Effector CD4-positive, alpha-beta T cell (primary cell): ENCODE results near the gene PRADC1.
A peak's percentile ranks its signal among the peaks of the same experiment; 100 is the strongest.

Source experiments
- DNase-seq: peaks from one replicate; pipeline ENCODE4 v3.0.0-alpha.2; 2020

PRADC1 gene

GRCh38 chr2:73233932-73234832, 1.1 kb upstream of the PRADC1 start, which contains the start of gene CCT7:
TSS of gene CCT7 (plus strand) at chr2:73234308. CDS start at chr2:73234379, 71 bp downstream.
- peak; percentile 85 for DNase-seq

- no peak for DNase-seq
Measured at GRCh38 chr2:73232403-73233153, 461 bp downstream of the PRADC1 start.

GRCh38 chr2:73228631-73229030, 4.4 kb downstream of the PRADC1 start:
- DNase-seq = no peak

- DNase-seq = no peak
Measured at GRCh38 chr2:73227086-73227485, 6.0 kb downstream of the PRADC1 start.

GRCh38 chr2:73225513-73226360, 7.3 kb downstream of the PRADC1 start:
- no peak for DNase-seq

- DNase-seq = no peak
Measured at GRCh38 chr2:73223821-73224220, 9.2 kb downstream of the PRADC1 start.

GRCh38 chr2:73218298-73218697, 14.7 kb downstream of the PRADC1 start:
- no peak for DNase-seq

- DNase-seq = no peak
Measured at GRCh38 chr2:73217826-73218225, 15.2 kb downstream of the PRADC1 start.

- no peak for DNase-seq
Measured at GRCh38 chr2:73217160-73217559, 15.9 kb downstream of the PRADC1 start.

GRCh38 chr2:73215254-73215653, 17.8 kb downstream of the PRADC1 start:
- DNase-seq = no peak

- peak; percentile 86 for DNase-seq
Measured at GRCh38 chr2:73214120-73215035, 18.7 kb downstream of the PRADC1 start, which contains the start of gene SMYD5. TSS of gene SMYD5 (plus strand) at chr2:73214245. CDS start at chr2:73214267, 22 bp downstream.

GRCh38 chr2:73212448-73213176, 20.4 kb downstream of the PRADC1 start:
- peak; percentile 64 for DNase-seq

GRCh38 chr2:73212098-73212447, 21.0 kb downstream of the PRADC1 start:
- no peak for DNase-seq

- DNase-seq = no peak
Measured at GRCh38 chr2:73210696-73211095, 22.3 kb downstream of the PRADC1 start.

- DNase-seq = no peak
Measured at GRCh38 chr2:73210019-73210418, 23.0 kb downstream of the PRADC1 start.

GRCh38 chr2:73208258-73208657, 24.8 kb downstream of the PRADC1 start:
- no peak for DNase-seq

- no peak for DNase-seq
Measured at GRCh38 chr2:73205611-73206010, 27.4 kb downstream of the PRADC1 start.

- no peak for DNase-seq
Measured at GRCh38 chr2:73203055-73203681, 29.9 kb downstream of the PRADC1 start.

GRCh38 chr2:73202156-73203054, 30.6 kb downstream of the PRADC1 start, which contains the start of gene NOTO:
TSS of gene NOTO (plus strand) at chr2:73202574. CDS start at chr2:73202667, 93 bp downstream.
- no peak for DNase-seq
